Pancreas (tissue), 10 donors: Measurements from ENCODE around the gene PRDM16. TPM values are rescaled to one million over a fixed set of nuclear protein-coding genes. Genes with fewer than 3 reads are reported as not detected.

Source experiments
- ATAC-seq, 4 donors: fragments of 200-7000 bp; cut with Tn5 transposase; one replicate each; pipeline versions ENCODE4 v1.8.0 to v1.9.1; 2020; ENCODE audit warnings: mild to moderate bottlenecking in 4 of 4, moderate library complexity in 4 of 4
- DNase-seq, 6 donors: peaks; one replicate each; pipeline ENCODE4 v3.0.0-alpha.2; 2020
- FAIRE-seq: peaks from 2 replicates; lab custom pipeline; 2012; peaks lifted over from hg19 to GRCh38; lab: Jason Lieb, UNC
- H3K27ac ChIP-seq, 4 donors: fragments of 200-600 bp; sonication (generic); 1 replicate in 3 of 4; 2 replicates in 1 of 4; pipeline versions ENCODE4 v1.5.0 to v1.8.0; 2020
- H3K27me3 ChIP-seq, 4 donors: fragments of 200-600 bp; one replicate each; pipeline ENCODE4 v1.8.0; 2021
- H3K36me3 ChIP-seq, 3 donors: fragments of 200-600 bp; sonication (generic) in 1 of 3; one replicate each; pipeline versions ENCODE4 v1.5.0 to v1.8.0; 2020 to 2021
- H3K4me1 ChIP-seq, 3 donors: fragments of 200-600 bp; one replicate each; pipeline ENCODE4 v1.8.0; 2021
- H3K4me3 ChIP-seq, 4 donors: fragments of 200-600 bp; sonication (generic) in 2 of 4; one replicate each; pipeline versions ENCODE4 v1.5.0 to v1.8.0; 2020 to 2021
- H3K9me3 ChIP-seq, 4 donors: fragments of 200-600 bp; one replicate each; pipeline ENCODE4 v1.8.0; 2021
- CTCF ChIP-seq, 4 donors: fragments of 200-600 bp; sonication (generic) in 3 of 4; IDR thresholded peaks; one replicate each; pipeline versions ENCODE4 v1.5.0 to v1.8.0; 2021; ENCODE audit warnings: antibody characterized with exemption in 4 of 4
- WGBS, 2 donors: extraction: QIAGEN DNeasy Blood & Tissue Kit; methylation state at CpG; one replicate each; pipeline ENCODE4 v1.1.7; 2013; 5-methylcytosine and 5-hydroxymethylcytosine counted together
- intact Hi-C, 3 donors: fragments of 100-400 bp; cut with DNase I; formaldehyde crosslinking; loops; one replicate each; pipeline versions ENCODE4 v1.11.1 to v1.14.2; 2022
- polyA plus RNA-seq, 2 donors: library from polyadenylated mRNA; stranded (reverse); fragments of 200-250 nt; gene quantifications; one replicate each; pipeline ENCODE4 v1.2.3, GENCODE V29; 2013
- total RNA-seq, 6 donors: library from RNA; stranded (reverse); fragmentation: NEBNext Ultra II Directional in 4 of 6; extraction: Animal tissue kit (Norgen Biotek cat#: 25700) in 4 of 6; gene quantifications; one replicate each; pipeline versions ENCODE4 v1.2.1 to v1.2.4, GENCODE V29; 2021 to 2023
- donor health status: healthy with polysubstance abuse.
- donor health status: DM: no; HTN: no; CAD: no; lungs with moderate emphysema.
- donor health status: DM: no; HTN: no; CAD: no.
- donor health status: control.
- donor health status: control.
- donor health status: Bipolar disorder and iron deficiency.
- donor health status: DM: yes; HTN: yes; CAD: no.
- donor health status: DM: no; HTN: no; CAD: no.
- donor health status: DM: no; HTN: no; CAD: no.
- donor health status: DM: yes; HTN: yes; CAD: no.

PRDM16 gene
- total and polyA plus RNA-seq, 8 donors = 6.6 to 19.2 (median 14.9) TPM

GRCh38 chr1:3230553-3230952, 161.6 kb downstream of the PRDM16 start:
- Histone ChIP-seq H3K4me3 (no peak overlapping the region), H3K27me3 (no peaks in the 10 kb centered on the region), H3K27ac (no peak overlapping the region), H3K9me3 (no peaks in the 10 kb centered on the region), H3K4me1 (no peaks in the 10 kb centered on the region), H3K36me3 (no peaks in the 10 kb centered on the region)
- FAIRE-seq (no peak), ATAC-seq (peak; percentile 36 to 89 (median 52)), DNase-seq (peak in 3 of 6 donors; percentile 33 to 70 (median 46))
- TF ChIP-seq CTCF (IDR thresholded peaks at IDR 0.05) = no peak
- 46 to 54% methylated on average over 15 of the region's 15 CpGs for WGBS, 2 donors
- intact Hi-C loops = no loop called here

- DNase-seq (peak in 2 of 6 donors; percentile 23 to 60), FAIRE-seq (no peak), ATAC-seq (no peak)
- Histone ChIP-seq H3K36me3 (no peaks in the 10 kb centered on the region), H3K4me3 (no peak overlapping the region), H3K9me3 (no peaks in the 10 kb centered on the region), H3K27me3 (no peaks in the 10 kb centered on the region), H3K4me1 (no peaks in the 10 kb centered on the region), H3K27ac (no peak overlapping the region)
- 81 to 82% methylated on average over 24 of the region's 24 CpGs for WGBS, 2 donors
- TF ChIP-seq CTCF (IDR thresholded peaks at IDR 0.05) = no peak
- intact Hi-C loops = no loop called here
Measured at GRCh38 chr1:3231245-3231644, 162.2 kb downstream of the PRDM16 start.

GRCh38 chr1:3231826-3232225, 162.8 kb downstream of the PRDM16 start:
- no peaks in the 10 kb centered on the region for H3K27me3 ChIP-seq
- intact Hi-C loops = no loop called here
- ATAC-seq (no peak), FAIRE-seq (no peak), DNase-seq (no peak)
- no peak overlapping the region for H3K27ac ChIP-seq
- TF ChIP-seq CTCF (IDR thresholded peaks at IDR 0.05) = no peak
- WGBS, 2 donors = 83 to 84% methylated on average over 16 of the region's 16 CpGs
- no peaks in the 10 kb centered on the region for H3K36me3 ChIP-seq
- no peaks in the 10 kb centered on the region for H3K4me1 ChIP-seq
- H3K4me3 ChIP-seq = no peak overlapping the region
- H3K9me3 ChIP-seq = no peaks in the 10 kb centered on the region

- ATAC-seq = no peak
- peak in 2 of 6 donors; percentile 33 to 46 for DNase-seq
- FAIRE-seq = no peak
- Histone ChIP-seq H3K4me3 (no peak overlapping the region), H3K27me3 (no peaks in the 10 kb centered on the region), H3K36me3 (no peaks in the 10 kb centered on the region), H3K27ac (no peak overlapping the region), H3K9me3 (no peaks in the 10 kb centered on the region), H3K4me1 (no peaks in the 10 kb centered on the region)
- WGBS, 2 donors = 82 to 86% methylated on average over 15 of the region's 15 CpGs
- no peak for TF ChIP-seq CTCF (IDR thresholded peaks at IDR 0.05)
- intact Hi-C loops = no loop called here
Measured at GRCh38 chr1:3233031-3233430, 164.0 kb downstream of the PRDM16 start.

GRCh38 chr1:3233551-3233950, 164.5 kb downstream of the PRDM16 start:
- ATAC-seq (no peak), FAIRE-seq (no peak)
- 74 to 75% methylated on average over 8 of the region's 8 CpGs for WGBS, 2 donors

More at GRCh38 chr1:3233551-3233950, 164.5 kb downstream of the PRDM16 start:
- no peaks in the 10 kb centered on the region for H3K27me3 ChIP-seq
- H3K4me3 ChIP-seq = no peak overlapping the region
- intact Hi-C loops = no loop called here
- no peaks in the 10 kb centered on the region for H3K9me3 ChIP-seq
- no peaks in the 10 kb centered on the region for H3K36me3 ChIP-seq
- TF ChIP-seq CTCF (IDR thresholded peaks at IDR 0.05) = no peak
- peak in 1 of 6 donors; percentile 8 for DNase-seq
- H3K27ac ChIP-seq = no peak overlapping the region
- H3K4me1 ChIP-seq = no peaks in the 10 kb centered on the region
